ENCODE measurements around the gene FOXJ2.

Gene FOXJ2

GRCh38 chr12:8052679-8053078 lies 20.2 kb downstream of the FOXJ2 start:
- H3K27ac ChIP-seq: no peak overlapping the region
- TF ChIP-seq CTCF (conservative IDR thresholded peaks at IDR 0.05; ENCODE audit: low read depth): no peak
- ChIA-PET CTCF (no interaction called here), POLR2A (ENCODE audit: low non-redundant PET) (no interaction called here)
- DNase-seq (ENCODE audit: low spot score): no peak

GRCh38 chr12:8054816-8055215 lies 22.3 kb downstream of the FOXJ2 start:
- no peak for TF ChIP-seq CTCF (conservative IDR thresholded peaks at IDR 0.05; ENCODE audit: low read depth)
- POLR2A ChIA-PET (ENCODE audit: low non-redundant PET): no interaction called here
- CTCF ChIA-PET: no interaction called here
- H3K27ac ChIP-seq: no peak overlapping the region
- DNase-seq (ENCODE audit: low spot score): no peak

GRCh38 chr12:8057306-8057705 lies 24.8 kb downstream of the FOXJ2 start:
- no peak overlapping the region for H3K27ac ChIP-seq
- no peak for DNase-seq (ENCODE audit: low spot score)
- TF ChIP-seq CTCF (conservative IDR thresholded peaks at IDR 0.05; ENCODE audit: low read depth): no peak
- ChIA-PET CTCF (interaction anchor here (1.0 kb wide), 1 partner anchor 12 kb away, joined by 5 read pairs; no protein-coding TSS in a partner anchor), POLR2A (ENCODE audit: low non-redundant PET) (no interaction called here)

GRCh38 chr12:8057839-8058238 lies 25.3 kb downstream of the FOXJ2 start:
- no peak for TF ChIP-seq CTCF (conservative IDR thresholded peaks at IDR 0.05; ENCODE audit: low read depth)
- no peak for DNase-seq (ENCODE audit: low spot score)
- ChIA-PET POLR2A (ENCODE audit: low non-redundant PET) (no interaction called here), CTCF (interaction anchor here (1.0 kb wide), 1 partner anchor 12 kb away, joined by 5 read pairs; no protein-coding TSS in a partner anchor)
- H3K27ac ChIP-seq: no peak overlapping the region

- no peak overlapping the region for H3K27ac ChIP-seq
- no peak for TF ChIP-seq CTCF (conservative IDR thresholded peaks at IDR 0.05; ENCODE audit: low read depth)
- ChIA-PET CTCF (interaction anchor here (1.0 kb wide), 1 partner anchor 13 kb away, joined by 5 read pairs; no protein-coding TSS in a partner anchor), POLR2A (ENCODE audit: low non-redundant PET) (no interaction called here)
- no peak for DNase-seq (ENCODE audit: low spot score)
These were observed 26.0 kb downstream of the FOXJ2 start for GRCh38 chr12:8058506-8058905.

GRCh38 chr12:8064131-8064530 lies 31.6 kb downstream of the FOXJ2 start:
- CTCF ChIA-PET: no interaction called here
- POLR2A ChIA-PET (ENCODE audit: low non-redundant PET): no interaction called here

More at GRCh38 chr12:8064131-8064530, 31.6 kb downstream of the FOXJ2 start:
- no peak overlapping the region for H3K27ac ChIP-seq
- no peak for TF ChIP-seq CTCF (conservative IDR thresholded peaks at IDR 0.05; ENCODE audit: low read depth)
- no peak for DNase-seq (ENCODE audit: low spot score)

All from RWPE1 (cell line).